Mesothelial cell of epicardium (in vitro differentiated cells): ENCODE results near the gene ANKAR. TPM values are rescaled to one million over a fixed set of nuclear protein-coding genes. Genes with fewer than 3 reads are reported as not detected.
"Not testable (repeated sequence)": the region's sequence is repeated elsewhere in the genome, so short reads cannot be mapped to it uniquely, and the experiment has no call there.

Experiments used
- DNase-seq, 2 experiments: peaks; one replicate each; pipeline ENCODE4 v3.0.0; 2021; ENCODE audit warnings: low spot score in 2 of 2; ENCODE audit not compliant: unreplicated experiment in 2 of 2
- H3K27ac Mint-ChIP-seq: 2 replicates; pipeline ENCODE4 v1.8.0; 2021; ENCODE audit warnings: mixed read lengths
- H3K27me3 Mint-ChIP-seq: 2 replicates; pipeline ENCODE4 v1.8.0; 2021; ENCODE audit warnings: low read depth, mixed read lengths
- H3K36me3 Mint-ChIP-seq: 2 replicates; pipeline ENCODE4 v1.8.0; 2021; ENCODE audit warnings: mixed read lengths
- H3K4me1 Mint-ChIP-seq: 2 replicates; pipeline ENCODE4 v1.8.0; 2021; ENCODE audit warnings: mixed read lengths
- H3K4me3 Mint-ChIP-seq: 2 replicates; pipeline ENCODE4 v1.8.0; 2021; ENCODE audit warnings: mild to moderate bottlenecking, moderate library complexity, mixed read lengths
- H3K9me3 Mint-ChIP-seq: 2 replicates; pipeline ENCODE4 v1.8.0; 2021; ENCODE audit warnings: mixed read lengths
- total RNA-seq: library from RNA; stranded (reverse); gene quantifications from 3 replicates; pipeline ENCODE4 v1.2.1, GENCODE V29; 2021
- TF ChIP-seq, protein P1 (sequence below): fragments of 200-600 bp; sonication (generic); IDR thresholded peaks from one replicate; pipeline ENCODE4 v1.5.0; 2021; ENCODE audit warnings: antibody characterized with exemption; ENCODE audit not compliant: unreplicated experiment

The ANKAR gene
- total RNA-seq, 1 donor from 2014 or later, result 14.6 TPM

DNA sequence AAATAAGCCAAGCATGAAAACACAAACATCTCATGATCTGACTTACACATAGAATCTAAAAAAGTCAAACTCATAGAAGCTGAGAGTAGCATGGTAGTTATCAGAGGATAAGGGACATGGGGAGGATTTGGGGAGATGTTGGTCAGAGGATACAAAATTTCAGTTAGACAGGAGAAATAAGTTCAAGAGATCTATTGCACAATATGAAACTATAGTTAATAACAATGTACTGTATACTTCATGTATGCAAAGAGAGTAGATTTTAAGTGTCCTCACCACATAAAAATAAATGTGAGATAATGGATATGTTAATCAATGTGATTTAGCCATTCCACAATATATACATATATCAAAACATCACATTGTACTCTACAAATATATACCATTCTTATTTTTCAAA, 23.2 kb upstream of the ANKAR start:
- Mint-ChIP-seq H3K27me3 (no peaks in the 10 kb centered on the region), H3K4me1 (peaks cover 14% of the 10 kb centered on the region), H3K36me3 (peaks cover 13% of the 10 kb centered on the region), H3K9me3 (peaks cover 21% of the 10 kb centered on the region), H3K4me3 (no peak overlapping the region), H3K27ac (no peak overlapping the region)
- DNase-seq, result no peak
- TF ChIP-seq, protein P1, sequence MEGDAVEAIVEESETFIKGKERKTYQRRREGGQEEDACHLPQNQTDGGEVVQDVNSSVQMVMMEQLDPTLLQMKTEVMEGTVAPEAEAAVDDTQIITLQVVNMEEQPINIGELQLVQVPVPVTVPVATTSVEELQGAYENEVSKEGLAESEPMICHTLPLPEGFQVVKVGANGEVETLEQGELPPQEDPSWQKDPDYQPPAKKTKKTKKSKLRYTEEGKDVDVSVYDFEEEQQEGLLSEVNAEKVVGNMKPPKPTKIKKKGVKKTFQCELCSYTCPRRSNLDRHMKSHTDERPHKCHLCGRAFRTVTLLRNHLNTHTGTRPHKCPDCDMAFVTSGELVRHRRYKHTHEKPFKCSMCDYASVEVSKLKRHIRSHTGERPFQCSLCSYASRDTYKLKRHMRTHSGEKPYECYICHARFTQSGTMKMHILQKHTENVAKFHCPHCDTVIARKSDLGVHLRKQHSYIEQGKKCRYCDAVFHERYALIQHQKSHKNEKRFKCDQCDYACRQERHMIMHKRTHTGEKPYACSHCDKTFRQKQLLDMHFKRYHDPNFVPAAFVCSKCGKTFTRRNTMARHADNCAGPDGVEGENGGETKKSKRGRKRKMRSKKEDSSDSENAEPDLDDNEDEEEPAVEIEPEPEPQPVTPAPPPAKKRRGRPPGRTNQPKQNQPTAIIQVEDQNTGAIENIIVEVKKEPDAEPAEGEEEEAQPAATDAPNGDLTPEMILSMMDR, result no peak

DNA sequence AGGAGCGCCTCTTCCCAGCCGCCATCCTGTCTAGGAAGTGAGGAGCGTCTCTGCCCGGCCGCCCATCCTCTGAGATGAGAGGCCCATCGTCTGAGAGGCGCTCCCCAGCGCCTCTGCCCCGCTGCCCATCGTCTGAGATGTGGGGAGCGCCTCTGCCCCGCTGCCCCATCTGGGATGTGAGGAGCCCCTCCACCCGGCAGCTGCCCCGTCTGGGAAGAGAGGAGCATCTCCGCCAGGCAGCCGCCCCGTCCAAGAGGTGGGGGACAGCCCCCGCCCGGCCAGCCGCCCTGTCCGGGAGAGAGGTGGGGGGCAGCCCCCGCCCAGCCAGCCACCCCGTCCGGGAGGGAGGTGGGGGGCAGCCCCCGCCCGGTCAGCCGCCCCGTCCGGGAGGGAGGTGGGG, 21.0 kb upstream of the ANKAR start:
- H3K9me3 Mint-ChIP-seq, result peaks cover 21% of the 10 kb centered on the region
- not testable (repeated sequence) for H3K27ac Mint-ChIP-seq, H3K4me3 Mint-ChIP-seq, H3K27me3 Mint-ChIP-seq, DNase-seq
- peaks cover 13% of the 10 kb centered on the region for H3K36me3 Mint-ChIP-seq
- peaks cover 26% of the 10 kb centered on the region for H3K4me1 Mint-ChIP-seq

DNA sequence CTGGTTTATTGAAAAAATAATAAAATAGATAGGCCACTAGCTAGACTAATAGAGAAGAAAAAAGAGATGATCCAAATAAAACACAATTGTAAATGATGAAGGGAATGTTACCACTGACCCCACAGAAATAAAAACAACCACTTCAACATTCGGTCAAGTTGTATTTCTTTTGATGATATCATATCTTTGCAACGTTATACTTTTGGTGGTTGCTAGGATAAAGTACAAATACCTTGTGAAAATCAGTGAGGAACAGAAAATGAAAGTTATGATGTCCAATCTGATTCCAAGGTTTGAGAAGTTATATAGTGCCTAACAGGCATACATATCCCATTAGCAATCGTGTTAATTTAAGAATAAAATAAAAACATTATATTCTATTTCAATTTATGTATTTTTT, 19.8 kb upstream of the ANKAR start:
- Mint-ChIP-seq H3K36me3 (peaks cover 13% of the 10 kb centered on the region), H3K9me3 (peaks cover 21% of the 10 kb centered on the region), H3K4me1 (peaks cover 27% of the 10 kb centered on the region), H3K27ac (peak overlapping the region; percentile 76), H3K27me3 (no peaks in the 10 kb centered on the region), H3K4me3 (no peak overlapping the region)
- TF ChIP-seq, protein P1, result no peak
- DNase-seq, result no peak

DNA sequence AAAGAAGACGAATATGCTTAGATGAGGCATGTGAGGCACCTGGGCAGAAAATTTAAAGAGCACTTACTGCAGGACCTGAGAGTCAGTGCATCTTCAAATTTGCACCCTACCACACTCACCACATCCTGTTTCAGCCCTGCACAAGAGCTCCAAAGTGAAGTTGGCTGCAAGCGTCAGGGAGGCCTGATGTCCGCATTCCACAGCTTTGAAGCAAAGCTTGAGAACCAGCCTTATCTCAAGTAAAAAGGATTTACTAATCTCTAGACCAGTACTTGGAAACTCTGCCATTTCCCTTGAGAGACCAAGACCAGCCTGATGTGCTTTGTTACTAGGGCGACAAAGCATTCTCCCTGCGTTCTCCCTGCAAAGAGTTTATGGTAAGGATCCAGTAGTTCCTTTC, 16.6 kb upstream of the ANKAR start:
- Mint-ChIP-seq H3K4me1 (peaks cover 31% of the 10 kb centered on the region), H3K4me3 (no peak overlapping the region), H3K27ac (peak overlapping the region; percentile 73), H3K27me3 (no peaks in the 10 kb centered on the region), H3K36me3 (peaks cover 4% of the 10 kb centered on the region), H3K9me3 (peaks cover 5% of the 10 kb centered on the region)
- TF ChIP-seq, protein P1, result no peak
- no peak for DNase-seq

DNA sequence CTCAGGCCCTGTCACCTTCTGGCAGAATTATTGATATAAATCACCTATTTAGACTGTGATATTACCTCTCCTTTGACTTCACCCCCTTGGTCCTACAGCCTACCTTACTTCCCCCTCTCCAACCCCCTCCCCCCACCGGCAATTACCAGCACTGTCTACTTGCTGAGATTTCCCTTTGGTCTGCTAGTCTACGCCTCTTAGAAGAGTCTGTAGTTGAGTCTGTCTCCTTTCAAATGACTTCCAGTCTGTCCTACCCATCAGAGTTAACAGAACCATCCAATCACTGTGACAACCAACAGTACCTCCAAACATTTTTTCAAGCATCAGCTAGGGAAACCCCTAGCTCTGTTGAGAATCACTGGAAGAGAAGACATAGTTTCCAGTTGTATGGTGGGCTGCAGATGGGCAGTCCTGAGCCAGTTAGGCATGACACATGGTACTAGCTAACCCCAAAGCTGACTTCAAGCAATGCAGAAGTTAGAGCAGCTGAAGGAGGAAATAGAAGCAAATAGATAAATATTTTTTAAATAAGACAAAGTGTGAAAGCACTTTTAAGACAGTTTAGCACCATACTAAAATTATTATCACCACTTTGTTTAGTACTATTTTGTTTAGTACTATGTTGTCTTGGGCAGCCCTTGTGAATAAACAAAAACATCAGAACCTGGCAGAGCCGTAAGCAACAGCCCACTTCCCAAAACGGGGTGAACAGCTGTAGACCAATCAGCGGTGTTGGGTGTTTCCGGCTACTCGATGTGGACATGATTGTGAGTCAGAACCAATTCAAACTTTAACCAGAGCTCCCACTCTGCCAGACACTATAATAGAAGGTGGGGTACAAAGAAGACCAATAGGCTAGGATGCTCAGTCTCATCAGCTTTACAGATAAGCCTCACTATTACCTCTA, 15.9 kb upstream of the ANKAR start:
- Mint-ChIP-seq H3K9me3 (peaks cover 5% of the 10 kb centered on the region), H3K27ac (peak overlapping the region; percentile 77), H3K4me1 (peaks cover 34% of the 10 kb centered on the region), H3K4me3 (no peak overlapping the region), H3K36me3 (peaks cover 4% of the 10 kb centered on the region), H3K27me3 (no peaks in the 10 kb centered on the region)
- no peak for DNase-seq
- TF ChIP-seq, protein P1, result no peak

DNA sequence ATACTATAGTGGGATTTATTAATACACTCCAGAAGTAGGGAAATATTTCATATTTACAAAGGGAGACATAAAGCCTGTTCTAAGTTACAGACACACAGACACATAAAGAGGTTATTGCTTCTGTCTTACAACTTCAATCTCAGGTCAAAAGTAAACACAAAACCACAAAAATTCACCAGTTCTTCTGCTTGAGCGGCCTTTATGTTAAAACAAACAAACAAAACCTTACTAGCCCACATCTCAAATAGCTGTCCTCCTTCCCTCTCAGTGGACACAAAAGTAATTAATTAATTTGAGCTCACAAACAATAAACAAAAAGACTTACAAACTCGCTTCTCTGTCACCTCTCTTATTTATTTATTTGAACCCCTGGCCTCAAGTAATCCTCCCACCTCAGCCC, 14.7 kb upstream of the ANKAR start:
- Mint-ChIP-seq H3K36me3 (no peaks in the 10 kb centered on the region), H3K9me3 (no peaks in the 10 kb centered on the region), H3K4me3 (no peak overlapping the region), H3K4me1 (peaks cover 39% of the 10 kb centered on the region), H3K27ac (peak overlapping the region; percentile 67), H3K27me3 (no peaks in the 10 kb centered on the region)
- DNase-seq, result no peak
- TF ChIP-seq, protein P1, result no peak
